Measurements from ENCODE around the gene EHBP1L1. TPM values are rescaled to one million over a fixed set of nuclear protein-coding genes. Genes with fewer than 3 reads are reported as not detected.

Gene EHBP1L1
- total RNA-seq, 4 donors from 2014 or later = 40.5 to 71.0 (median 57.3) TPM

- DNase-seq (ENCODE audit: low spot score in 2 of 2) = peak; percentile 95 to 99
- H3K4me3 ChIP-seq (ENCODE audit: low read depth, poor library complexity, severe bottlenecking) = peak within 1 kb of the TSS; percentile 80
- intact Hi-C loops (cut with DNase I; ENCODE audit: low total_unique reads) = no loop called here
- WGBS, 2 donors = 1% methylated on average over 32 to 50 of the region's 89 CpGs
- no peak for TF ChIP-seq POLR2A (IDR thresholded peaks at IDR 0.05)
- no peak for TF ChIP-seq CTCF (IDR thresholded peaks at IDR 0.05)
Observed at GRCh38 chr11:65569973-65570918, 5.6 kb upstream of the EHBP1L1 start, which contains the start of gene ZNRD2. ZNRD2 (plus strand) TSS chr11:65570477; CDS start chr11:65570492, 15 bp downstream.

GRCh38 chr11:65571420-65571819 lies 4.4 kb upstream of the EHBP1L1 start:
- no peak for DNase-seq (ENCODE audit: low spot score in 2 of 2)
- TF ChIP-seq CTCF (IDR thresholded peaks at IDR 0.05) = no peak
- TF ChIP-seq POLR2A (IDR thresholded peaks at IDR 0.05) = no peak
- intact Hi-C loops (cut with DNase I; ENCODE audit: low total_unique reads) = no loop called here
- WGBS, 2 donors = 72 to 75% methylated on average over 9 of the region's 9 CpGs
- H3K4me3 ChIP-seq (ENCODE audit: low read depth, poor library complexity, severe bottlenecking) = no peak overlapping the region

- intact Hi-C loops (cut with DNase I; ENCODE audit: low total_unique reads) = no loop called here
- no peak for TF ChIP-seq CTCF (IDR thresholded peaks at IDR 0.05)
- no peak for TF ChIP-seq POLR2A (IDR thresholded peaks at IDR 0.05)
- no peak for DNase-seq (ENCODE audit: low spot score in 2 of 2)
- WGBS, 2 donors = 4 to 7% methylated on average over 11 of the region's 11 CpGs
- H3K4me3 ChIP-seq (ENCODE audit: low read depth, poor library complexity, severe bottlenecking) = no peak overlapping the region
Observed at GRCh38 chr11:65571940-65572339, 3.9 kb upstream of the EHBP1L1 start.

GRCh38 chr11:65572356-65573051 lies 3.3 kb upstream of the EHBP1L1 start, which contains the start of gene FAM89B:
FAM89B (plus strand) TSS chr11:65572538; CDS start chr11:65572670, 132 bp downstream.
- peak within 1 kb of the TSS; percentile 35 for H3K4me3 ChIP-seq (ENCODE audit: low read depth, poor library complexity, severe bottlenecking)
- TF ChIP-seq POLR2A (IDR thresholded peaks at IDR 0.05) (no peak), CTCF (IDR thresholded peaks at IDR 0.05) (no peak)
- intact Hi-C loops (cut with DNase I; ENCODE audit: low total_unique reads) = no loop called here
- WGBS, 2 donors = 1 to 2% methylated on average over 49 to 54 of the region's 86 CpGs
- DNase-seq (ENCODE audit: low spot score in 2 of 2) = peak; percentile 91 to 98

GRCh38 chr11:65573391-65574079 lies 2.3 kb upstream of the EHBP1L1 start:
- TF ChIP-seq POLR2A (IDR thresholded peaks at IDR 0.05) (no peak), CTCF (IDR thresholded peaks at IDR 0.05) (no peak)
- DNase-seq (ENCODE audit: low spot score in 2 of 2) = no peak
- peak overlapping the region; percentile 35 for H3K4me3 ChIP-seq (ENCODE audit: low read depth, poor library complexity, severe bottlenecking)
- intact Hi-C loops (cut with DNase I; ENCODE audit: low total_unique reads) = no loop called here
- 19 to 22% methylated on average over 16 to 17 of the region's 22 CpGs for WGBS, 2 donors

Measured in lower leg skin (tissue), 4 donors.